NCI-H446 (cell line): ENCODE data around the gene FZD4.
"Not testable (repeated sequence)": the region's sequence is repeated elsewhere in the genome, so short reads cannot be mapped to it uniquely, and the experiment has no call there.

Experiments
- DNase-seq, 2 experiments: peaks; one replicate each; lab custom pipeline; 2025; lab: John Stamatoyannopoulos, UW

FZD4 gene

GRCh38 chr11:86955361-86956120, at the start of gene FZD4:
TSS of gene FZD4 (minus strand) at chr11:86955395. CDS start at chr11:86955085, 310 bp downstream.
- peak; percentile 54 to 91 for DNase-seq

- not testable (repeated sequence) for DNase-seq
Observed at GRCh38 chr11:87004281-87004680, 49.1 kb upstream of the FZD4 start.

- DNase-seq, result no peak
Observed at GRCh38 chr11:87002918-87003317, 47.7 kb upstream of the FZD4 start.

GRCh38 chr11:86999859-87000753, 44.9 kb upstream of the FZD4 start:
- DNase-seq, result no peak

GRCh38 chr11:86999388-86999787, 44.2 kb upstream of the FZD4 start:
- no peak for DNase-seq

GRCh38 chr11:86996953-86997570, 41.9 kb upstream of the FZD4 start:
- no peak for DNase-seq

- no peak for DNase-seq
Observed at GRCh38 chr11:86993031-86993430, 37.8 kb upstream of the FZD4 start.

- DNase-seq, result not testable (repeated sequence)
Observed at GRCh38 chr11:86992340-86992739, 37.1 kb upstream of the FZD4 start.

GRCh38 chr11:86991341-86991740, 36.1 kb upstream of the FZD4 start:
- DNase-seq, result no peak

GRCh38 chr11:86990515-86990914, 35.3 kb upstream of the FZD4 start:
- DNase-seq, result peak in 1 of 2 experiments; percentile 27

GRCh38 chr11:86990031-86990430, 34.8 kb upstream of the FZD4 start:
- peak in 1 of 2 experiments; percentile 45 for DNase-seq

GRCh38 chr11:86988351-86988881, 33.2 kb upstream of the FZD4 start:
- peak in 1 of 2 experiments; percentile 19 for DNase-seq

- no peak for DNase-seq
Observed at GRCh38 chr11:86987679-86988078, 32.5 kb upstream of the FZD4 start.

GRCh38 chr11:86984701-86985100, 29.5 kb upstream of the FZD4 start:
- DNase-seq, result no peak

GRCh38 chr11:86983021-86983488, 27.9 kb upstream of the FZD4 start:
- no peak for DNase-seq

- no peak for DNase-seq
Observed at GRCh38 chr11:86981777-86982540, 26.8 kb upstream of the FZD4 start.

GRCh38 chr11:86980086-86980796, 25.0 kb upstream of the FZD4 start:
- no peak for DNase-seq

GRCh38 chr11:86978756-86979608, 23.8 kb upstream of the FZD4 start:
- peak in 1 of 2 experiments; percentile 41 for DNase-seq

- DNase-seq, result no peak
Observed at GRCh38 chr11:86978247-86978646, 23.1 kb upstream of the FZD4 start.
